Smooth muscle cell (in vitro differentiated cells): ENCODE data around the gene ARSI. TPM values are rescaled to one million over a fixed set of nuclear protein-coding genes. Genes with fewer than 3 reads are reported as not detected.

Experiments
- DNase-seq: peaks from one replicate; lab custom pipeline; 2025; ENCODE audit not compliant: unreplicated experiment; lab: John Stamatoyannopoulos, UW
- H2AFZ ChIP-seq: fragments of 200-600 bp; sonication (generic); 2 replicates; pipeline ENCODE4 v1.6.0; 2016; ENCODE audit warnings: antibody characterized with exemption, low read depth, mild to moderate bottlenecking
- H3F3A ChIP-seq: fragments of 200-600 bp; sonication (generic); 2 replicates; pipeline ENCODE4 v1.6.0; 2017; ENCODE audit warnings: antibody characterized with exemption, low read depth
- H3K27ac ChIP-seq: fragments of 200-600 bp; sonication (generic); 2 replicates; pipeline ENCODE4 v1.5.1; 2016; ENCODE audit warnings: low read depth, mild to moderate bottlenecking
- H3K27me3 ChIP-seq: fragments of 200-600 bp; sonication (generic); 2 replicates; pipeline ENCODE4 v1.6.1; 2016; ENCODE audit warnings: low read depth, mild to moderate bottlenecking
- H3K36me3 ChIP-seq: fragments of 200-600 bp; sonication (generic); 2 replicates; pipeline ENCODE4 v1.5.1; 2016; ENCODE audit warnings: low read depth
- H3K4me1 ChIP-seq: fragments of 200-600 bp; sonication (generic); 2 replicates; pipeline ENCODE4 v1.5.1; 2016; ENCODE audit warnings: low read depth
- H3K4me2 ChIP-seq: fragments of 200-600 bp; sonication (generic); 2 replicates; pipeline ENCODE4 v1.6.0; 2016; ENCODE audit warnings: mild to moderate bottlenecking
- H3K4me3 ChIP-seq: fragments of 200-600 bp; sonication (generic); 2 replicates; pipeline ENCODE4 v1.5.1; 2016; ENCODE audit warnings: mild to moderate bottlenecking
- H3K79me2 ChIP-seq: fragments of 200-600 bp; sonication (generic); 2 replicates; pipeline ENCODE4 v1.6.0; 2016; ENCODE audit warnings: low read depth, mild to moderate bottlenecking
- H3K9ac ChIP-seq: fragments of 200-600 bp; sonication (generic); 2 replicates; pipeline ENCODE4 v1.6.0; 2016; ENCODE audit warnings: low read depth
- H3K9me3 ChIP-seq: fragments of 200-600 bp; sonication (generic); replicated peaks from 2 replicates; pipeline ENCODE4 v1.5.1; 2016; ENCODE audit warnings: low read depth
- H4K20me1 ChIP-seq: fragments of 200-600 bp; sonication (generic); 2 replicates; pipeline ENCODE4 v1.6.0; 2016; ENCODE audit warnings: low read depth
- CTCF ChIP-seq: fragments of 200-600 bp; sonication (generic); IDR thresholded peaks from 2 replicates; pipeline ENCODE4 v1.5.1; 2017; ENCODE audit warnings: borderline replicate concordance, mild to moderate bottlenecking, antibody characterized with exemption; ENCODE audit not compliant: insufficient read depth, poor library complexity, severe bottlenecking
- WGBS: methylation state at CpG from one replicate; pipeline ENCODE4 v1.1.7; 2016; ENCODE audit warnings: low lambda C conversion rate; 5-methylcytosine and 5-hydroxymethylcytosine counted together
- polyA plus RNA-seq: library from polyadenylated mRNA; unstranded; fragments of >200 nt; fragmentation: Nextera tagmentation; extraction: Ambion mirVana; gene quantifications from 2 replicates; pipeline ENCODE4 v1.2.1, GENCODE V29; 2016
- total RNA-seq: library from RNA; depleted of rRNA; stranded (reverse); fragments of >200 nt; gene quantifications from 2 replicates; pipeline ENCODE4 v1.2.3, GENCODE V29; 2014

ARSI gene
- total and polyA plus RNA-seq, 2 experiments from 2014 or later = 68.9 to 87.6 TPM

GRCh38 chr5:150263801-150264621 lies 38.7 kb downstream of the ARSI start:
- Histone ChIP-seq H3K4me3 (no peak overlapping the region), H3K27ac (no peak overlapping the region), H3K79me2 (no peaks in the 10 kb centered on the region), H4K20me1 (no peaks in the 10 kb centered on the region), H3K9me3 (no peaks in the 10 kb centered on the region), H3K4me2 (peak overlapping the region; percentile 14), H3K4me1 (no peaks in the 10 kb centered on the region), H3K27me3 (no peaks in the 10 kb centered on the region), H3F3A (no peaks in the 10 kb centered on the region), H2AFZ (no peak overlapping the region), H3K9ac (no peak overlapping the region), H3K36me3 (no peaks in the 10 kb centered on the region)
- 75% methylated on average over 11 of the region's 11 CpGs for WGBS
- no peak for DNase-seq
- TF ChIP-seq CTCF = no peak

GRCh38 chr5:150263375-150263775 lies 39.3 kb downstream of the ARSI start:
- Histone ChIP-seq H3F3A (no peaks in the 10 kb centered on the region), H3K4me3 (no peak overlapping the region), H2AFZ (no peak overlapping the region), H3K27ac (no peak overlapping the region), H3K79me2 (no peaks in the 10 kb centered on the region), H3K4me1 (no peaks in the 10 kb centered on the region), H3K4me2 (peak overlapping the region; percentile 14), H3K9ac (no peak overlapping the region), H3K27me3 (no peaks in the 10 kb centered on the region), H3K9me3 (no peaks in the 10 kb centered on the region), H4K20me1 (no peaks in the 10 kb centered on the region), H3K36me3 (no peaks in the 10 kb centered on the region)
- DNase-seq = no peak
- 77% methylated on average over 5 of the region's 5 CpGs for WGBS
- no peak for TF ChIP-seq CTCF

- Histone ChIP-seq H2AFZ (no peak overlapping the region), H3K27ac (no peak overlapping the region), H4K20me1 (no peaks in the 10 kb centered on the region), H3K27me3 (no peaks in the 10 kb centered on the region), H3K9me3 (no peaks in the 10 kb centered on the region), H3K4me1 (no peaks in the 10 kb centered on the region), H3K4me2 (no peak overlapping the region), H3K79me2 (no peaks in the 10 kb centered on the region), H3K4me3 (no peak overlapping the region), H3K9ac (no peak overlapping the region), H3K36me3 (no peaks in the 10 kb centered on the region), H3F3A (no peaks in the 10 kb centered on the region)
- 95% methylated on average over 7 of the region's 7 CpGs for WGBS
- no peak for TF ChIP-seq CTCF
- DNase-seq = no peak
These were observed 40.2 kb downstream of the ARSI start for GRCh38 chr5:150262502-150262901.

- DNase-seq = no peak
- TF ChIP-seq CTCF = no peak
- H3F3A ChIP-seq = no peaks in the 10 kb centered on the region
- no peaks in the 10 kb centered on the region for H3K79me2 ChIP-seq
- no peaks in the 10 kb centered on the region for H3K36me3 ChIP-seq
- H3K9me3 ChIP-seq = no peaks in the 10 kb centered on the region
- no peak overlapping the region for H2AFZ ChIP-seq
- no peak overlapping the region for H3K27ac ChIP-seq
- H3K4me1 ChIP-seq = peaks cover 2% of the 10 kb centered on the region
- H3K4me3 ChIP-seq = no peak overlapping the region
- WGBS = 63% methylated on average over 8 of the region's 8 CpGs
- H3K27me3 ChIP-seq = no peaks in the 10 kb centered on the region
- H3K4me2 ChIP-seq = no peak overlapping the region
- no peak overlapping the region for H3K9ac ChIP-seq
- no peaks in the 10 kb centered on the region for H4K20me1 ChIP-seq
These were observed 41.5 kb downstream of the ARSI start for GRCh38 chr5:150261231-150261630.
